NOMO-1 treated with DMSO at 0.1 percent for 48 hours (cell line): Measurements from ENCODE around the gene BPGM.
A peak's percentile ranks its signal among the peaks of the same experiment; 100 is the strongest.

Source experiments
- DNase-seq: peaks from one replicate; lab custom pipeline; 2025; ENCODE audit not compliant: unreplicated experiment; lab: John Stamatoyannopoulos, UW

The BPGM gene

GRCh38 chr7:134714470-134715205, 68.0 kb downstream of the BPGM start:
- no peak for DNase-seq

GRCh38 chr7:134718211-134718875, 71.7 kb downstream of the BPGM start:
- DNase-seq = no peak

GRCh38 chr7:134720091-134720935, 73.7 kb downstream of the BPGM start:
- no peak for DNase-seq

GRCh38 chr7:134721171-134721570, 74.5 kb downstream of the BPGM start:
- DNase-seq = no peak

- DNase-seq = no peak
Observed at GRCh38 chr7:134722786-134723322, 76.2 kb downstream of the BPGM start.

GRCh38 chr7:134723892-134724291, 77.2 kb downstream of the BPGM start:
- DNase-seq = no peak

GRCh38 chr7:134724606-134725005, 78.0 kb downstream of the BPGM start:
- DNase-seq = peak; percentile 8

GRCh38 chr7:134726581-134726980, 79.9 kb downstream of the BPGM start:
- DNase-seq = no peak

DNA sequence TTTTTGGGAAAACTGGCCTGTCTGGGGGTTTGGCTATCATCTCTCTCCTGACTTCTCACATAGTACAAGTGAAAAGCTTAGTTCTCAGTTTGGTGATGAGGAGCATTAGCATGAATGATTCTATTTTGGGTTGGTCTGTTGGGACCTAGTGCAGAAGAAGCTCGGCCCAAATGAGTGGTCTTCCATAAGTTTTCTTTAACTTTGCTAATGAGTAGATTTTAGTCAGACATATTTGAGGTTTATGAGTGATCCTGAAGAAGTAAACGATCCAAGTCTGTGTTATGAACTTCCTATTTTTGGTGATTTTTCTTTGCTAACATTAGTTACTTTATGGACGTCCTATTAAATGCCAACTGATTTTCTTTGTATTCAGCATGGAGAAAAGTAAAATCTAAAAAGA, 81.1 kb downstream of the BPGM start:
- no peak for DNase-seq
